SHP77 treated with DMSO at 0.1 percent for 48 hours (cell line): ENCODE data around the gene CAP2.
"Not testable (repeated sequence)": the region's sequence is repeated elsewhere in the genome, so short reads cannot be mapped to it uniquely, and the experiment has no call there.

Experiments used
- DNase-seq: peaks from one replicate; lab custom pipeline; 2025; lab: John Stamatoyannopoulos, UW

CAP2 gene

DNA sequence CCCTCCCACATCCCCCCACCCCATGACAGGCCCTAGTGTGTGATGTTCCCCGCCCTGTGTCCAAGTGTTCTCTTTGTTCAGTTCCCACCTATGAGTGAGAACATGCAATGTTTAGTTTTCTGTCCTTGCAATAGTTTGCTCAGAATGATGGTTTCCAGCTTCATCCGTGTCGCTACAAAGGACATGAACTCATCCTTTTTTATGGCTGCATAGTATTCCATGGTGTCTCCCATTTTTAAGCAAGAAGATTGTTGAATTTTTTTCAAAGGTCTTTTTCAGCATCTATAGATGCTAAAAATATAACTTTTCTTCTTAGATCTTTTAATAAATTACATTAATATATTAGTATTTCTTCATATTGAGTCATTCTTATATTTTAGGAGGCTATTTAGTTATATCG, 47.4 kb downstream of the CAP2 start:
- not testable (repeated sequence) for DNase-seq

DNA sequence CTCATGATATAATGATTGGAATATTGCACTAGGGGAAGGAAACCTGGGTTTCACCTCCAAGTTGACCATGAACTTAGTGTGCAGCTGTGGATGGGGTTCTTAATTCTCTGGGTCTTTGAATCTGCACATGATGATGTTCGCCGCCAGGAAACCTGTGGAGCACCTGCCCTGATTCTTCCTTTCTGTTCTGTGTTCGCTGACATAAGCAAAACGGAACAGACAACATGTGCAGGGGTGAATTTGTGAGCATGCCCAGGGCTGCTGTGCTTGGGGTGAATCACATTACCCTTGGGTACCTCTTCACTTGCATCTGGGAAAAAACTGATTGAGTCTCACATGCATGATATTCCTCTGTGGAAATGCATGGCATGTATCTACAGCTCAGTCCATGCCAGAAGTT, 48.8 kb downstream of the CAP2 start:
- no peak for DNase-seq

DNA sequence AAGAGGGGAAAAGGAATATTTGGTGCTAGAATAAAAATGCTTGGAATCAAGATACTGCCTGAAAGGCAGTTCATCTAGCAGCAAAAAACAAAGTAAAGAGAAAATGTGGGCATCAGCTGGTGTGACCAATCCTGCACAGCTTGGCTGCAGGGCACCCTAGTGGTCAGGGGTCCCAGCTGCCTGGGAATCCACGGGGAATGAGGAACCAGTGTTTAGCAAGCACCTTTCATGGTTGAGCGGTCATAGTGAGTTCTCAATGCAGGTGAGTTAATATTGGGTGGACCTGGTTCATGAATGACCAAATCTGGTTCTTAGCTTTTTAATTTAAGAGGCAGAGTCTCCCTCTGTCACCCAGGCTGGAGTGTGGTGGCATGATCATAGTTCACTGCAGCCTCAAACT, 53.3 kb downstream of the CAP2 start:
- DNase-seq: no peak

DNA sequence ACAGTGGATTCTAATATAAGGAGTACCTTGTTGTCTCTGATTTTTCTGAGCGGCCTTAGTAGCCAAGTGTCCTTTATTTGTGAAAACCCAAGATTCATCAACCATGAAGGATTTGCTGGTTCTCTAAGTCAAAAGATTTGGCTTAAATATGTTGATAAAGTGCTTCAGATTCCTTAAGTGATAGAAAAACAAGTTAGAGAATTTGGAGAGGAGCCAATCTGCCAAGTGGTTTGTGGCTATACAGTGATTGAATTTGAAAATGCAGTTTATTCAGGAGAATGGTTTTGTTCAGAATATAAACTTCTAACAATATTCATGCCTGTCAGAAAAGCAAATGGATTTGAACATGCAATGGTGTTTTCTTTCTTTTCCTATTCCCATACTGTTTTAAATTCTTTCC, 54.8 kb downstream of the CAP2 start:
- DNase-seq: no peak

DNA sequence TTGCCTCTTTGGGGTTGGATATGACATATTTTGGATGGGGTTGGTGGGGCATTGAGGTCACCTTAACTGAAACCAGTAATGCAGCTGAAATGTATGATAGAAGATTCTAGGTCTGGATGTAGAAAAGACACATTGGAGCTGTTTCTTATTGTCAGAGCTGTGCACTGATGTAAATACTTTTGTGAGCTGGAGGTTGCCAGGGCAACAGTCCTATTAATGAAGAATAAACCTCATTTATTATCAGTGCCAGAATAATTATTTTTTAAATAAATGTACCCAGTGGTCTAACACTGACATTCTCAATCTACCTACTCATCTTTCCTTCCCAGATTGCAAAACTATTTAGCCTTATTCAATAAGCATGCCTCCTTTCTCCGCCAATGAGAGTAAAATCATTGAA, 57.0 kb downstream of the CAP2 start:
- no peak for DNase-seq

DNA sequence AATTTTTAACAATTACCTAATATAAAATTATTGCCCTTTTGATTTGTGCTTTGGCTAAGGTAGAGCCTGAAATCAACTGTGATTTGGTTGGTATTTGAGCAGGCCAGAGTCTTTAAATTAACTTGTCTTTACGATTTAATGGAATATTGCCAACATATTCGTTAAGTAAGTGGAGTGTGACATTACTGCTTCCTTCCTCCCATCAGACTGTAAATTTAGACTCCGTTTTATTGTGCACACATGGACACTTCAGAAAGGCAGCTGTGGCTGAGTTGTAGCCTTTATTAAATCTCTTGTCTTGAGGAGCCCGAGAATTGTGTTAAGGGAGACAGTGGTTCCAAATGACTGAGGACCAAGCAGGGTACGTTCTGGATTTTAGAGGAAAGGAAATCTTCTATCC, 57.4 kb downstream of the CAP2 start:
- DNase-seq: no peak

DNA sequence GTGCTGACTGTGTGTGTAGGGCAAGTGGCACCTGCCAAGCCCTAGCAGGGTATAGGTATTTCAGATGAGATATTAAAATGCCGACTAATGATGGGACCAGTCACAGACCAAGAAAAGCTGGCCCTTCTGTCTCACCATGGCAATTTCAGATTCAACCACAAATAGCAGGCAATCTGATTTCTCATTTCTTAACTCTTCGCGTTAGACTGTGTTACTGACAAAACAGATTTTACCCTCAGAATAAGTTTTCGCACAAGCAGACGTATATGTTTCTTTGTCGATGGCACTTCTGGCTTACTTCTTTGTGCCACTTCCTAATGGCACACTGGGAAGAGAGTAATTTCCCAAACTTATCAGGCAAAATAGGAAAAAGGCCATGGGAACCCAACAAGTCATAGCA, 58.7 kb downstream of the CAP2 start:
- DNase-seq: no peak

DNA sequence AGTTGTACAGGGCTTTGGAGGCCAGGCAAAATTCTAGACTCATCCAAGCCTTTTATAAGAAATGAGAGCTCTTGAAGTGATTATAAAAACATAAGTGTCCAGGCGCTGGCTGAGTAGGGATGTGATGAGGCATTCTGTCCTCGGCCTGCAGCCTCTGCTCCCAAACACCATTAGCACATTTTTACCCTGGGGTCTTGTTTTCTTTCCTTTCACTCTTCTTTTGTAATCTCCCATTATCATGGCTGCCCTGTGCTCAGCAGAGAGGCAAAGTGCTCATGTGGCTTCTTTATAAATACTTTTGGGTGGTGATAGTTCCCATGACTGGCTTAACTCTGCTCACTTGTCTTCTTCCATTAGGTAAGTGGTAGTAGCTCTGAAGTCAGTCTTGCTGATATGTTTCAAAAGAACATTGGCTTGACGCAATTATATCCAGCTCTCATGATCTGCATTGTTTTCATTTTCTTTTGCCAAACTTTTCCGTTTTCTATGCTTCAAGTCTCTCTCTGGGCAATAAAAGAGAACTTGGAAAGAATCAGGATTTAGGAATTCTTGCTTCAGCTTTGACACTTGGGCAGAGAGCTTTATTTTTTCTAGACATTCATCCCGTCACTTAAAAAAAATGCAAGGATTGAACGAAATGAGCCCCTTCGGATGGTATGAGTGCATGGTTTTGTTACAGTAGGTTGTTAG, 61.1 kb downstream of the CAP2 start:
- DNase-seq: no peak

DNA sequence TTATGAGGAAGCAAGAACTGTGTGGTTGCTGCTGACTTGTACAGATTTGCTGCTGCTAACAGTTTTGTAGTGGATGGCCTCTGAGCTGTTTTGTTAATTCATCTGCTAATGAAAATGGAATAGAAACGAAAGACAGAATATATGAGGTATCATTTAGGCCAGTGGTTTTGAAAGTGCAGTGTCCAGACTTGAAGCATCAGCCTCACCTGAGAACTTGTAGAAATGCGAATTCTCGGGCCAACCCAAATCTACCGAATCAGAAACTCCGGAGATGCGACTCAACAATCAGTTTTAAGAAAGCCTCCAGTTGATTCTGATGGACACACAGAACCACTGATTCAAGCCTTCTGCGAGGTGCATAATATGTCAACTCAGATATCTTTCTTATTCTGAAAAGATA, 62.5 kb downstream of the CAP2 start:
- DNase-seq: no peak

DNA sequence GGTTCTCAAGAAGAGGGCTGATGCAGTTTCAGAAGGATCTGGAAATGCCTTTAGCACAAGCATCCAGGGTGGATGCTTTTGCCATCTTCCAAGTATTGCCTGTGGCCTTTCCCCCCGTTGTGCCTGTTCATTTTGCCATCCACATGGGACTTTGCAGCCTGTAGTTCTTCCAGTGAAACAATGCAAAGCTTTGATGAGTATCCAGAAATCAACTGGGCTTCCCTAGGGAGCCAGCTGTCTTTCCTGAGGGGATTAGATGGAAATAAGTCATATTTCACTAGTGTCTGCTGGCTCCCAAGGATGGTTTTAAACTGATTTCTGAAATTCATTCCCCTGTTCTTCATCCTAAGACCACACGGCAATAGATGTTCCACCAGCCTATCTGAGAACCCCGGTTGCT, 63.3 kb downstream of the CAP2 start:
- no peak for DNase-seq

DNA sequence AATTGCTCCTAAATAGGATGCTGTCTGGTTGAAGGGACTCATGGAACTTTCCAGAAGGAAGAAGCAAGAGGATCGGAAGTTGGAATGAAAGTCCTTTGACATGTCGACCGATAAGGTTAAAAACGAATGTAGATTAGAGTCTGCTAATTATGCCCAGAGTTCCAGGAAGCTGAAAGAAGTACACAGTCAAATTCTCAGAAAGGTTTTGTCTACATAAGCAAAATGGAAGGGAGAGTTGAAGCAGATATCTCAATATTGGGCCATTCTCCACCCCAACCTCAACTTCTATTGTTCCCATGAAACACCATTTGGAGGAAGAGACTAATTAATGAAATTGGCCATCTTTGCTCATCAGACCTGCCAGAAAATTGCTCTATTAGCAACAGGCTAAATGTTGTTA, 64.0 kb downstream of the CAP2 start:
- no peak for DNase-seq

DNA sequence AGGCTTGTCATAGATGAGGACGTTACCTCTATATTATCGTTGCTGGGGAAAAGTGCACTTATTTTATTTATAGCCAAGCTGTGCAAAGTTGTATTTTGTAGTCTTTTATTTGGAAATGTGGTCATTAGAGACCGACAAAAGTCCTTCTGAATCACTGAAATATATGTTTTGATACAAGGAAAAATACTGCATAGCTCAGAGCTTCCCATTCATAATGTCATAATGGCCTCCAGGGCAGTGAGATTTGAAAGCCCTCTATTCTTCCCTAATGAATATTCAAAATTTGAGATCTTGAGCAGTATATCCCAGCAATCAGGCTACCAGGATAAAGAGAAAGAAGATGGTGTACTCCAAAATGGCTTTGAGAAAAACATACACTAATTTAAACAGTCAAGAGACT, 64.6 kb downstream of the CAP2 start:
- DNase-seq: no peak

DNA sequence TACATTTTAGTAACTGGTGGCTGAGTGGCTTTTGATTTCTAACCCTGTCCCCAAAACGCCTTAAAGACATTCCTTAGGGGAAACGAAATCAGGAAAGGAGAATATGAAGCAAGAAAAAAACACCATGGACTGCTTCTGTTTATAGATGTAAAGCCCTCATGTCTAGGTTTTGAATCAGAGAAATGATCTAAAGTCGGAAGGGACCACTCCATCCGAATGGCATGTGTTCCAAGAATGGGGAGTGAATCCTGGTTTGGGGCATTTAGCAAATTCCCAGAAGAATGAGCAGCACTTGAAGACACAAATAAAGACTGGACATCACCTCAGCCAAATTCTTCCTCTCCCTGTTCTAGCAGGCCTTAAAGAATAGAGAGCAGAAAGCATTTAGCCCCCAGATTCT, 65.6 kb downstream of the CAP2 start:
- no peak for DNase-seq

DNA sequence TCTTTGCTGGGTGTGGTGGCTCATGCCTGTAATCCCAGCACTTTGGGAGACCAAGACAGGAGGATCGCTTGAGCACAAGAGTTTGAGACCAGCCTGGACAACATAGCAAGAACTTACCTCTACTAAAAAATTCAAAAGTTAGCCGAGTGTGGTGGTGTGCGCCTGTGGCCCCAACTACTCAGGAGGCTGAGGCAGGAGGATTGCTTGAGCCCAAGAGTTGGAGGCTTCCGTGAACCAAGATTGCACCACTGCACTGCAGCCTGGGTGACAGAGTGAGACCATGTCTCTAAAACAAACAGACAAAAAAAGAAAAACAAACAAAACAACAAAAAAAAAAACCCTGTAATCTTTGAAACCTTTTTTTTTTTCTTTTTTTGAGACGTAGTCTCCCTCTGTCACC, 67.5 kb downstream of the CAP2 start:
- no peak for DNase-seq

DNA sequence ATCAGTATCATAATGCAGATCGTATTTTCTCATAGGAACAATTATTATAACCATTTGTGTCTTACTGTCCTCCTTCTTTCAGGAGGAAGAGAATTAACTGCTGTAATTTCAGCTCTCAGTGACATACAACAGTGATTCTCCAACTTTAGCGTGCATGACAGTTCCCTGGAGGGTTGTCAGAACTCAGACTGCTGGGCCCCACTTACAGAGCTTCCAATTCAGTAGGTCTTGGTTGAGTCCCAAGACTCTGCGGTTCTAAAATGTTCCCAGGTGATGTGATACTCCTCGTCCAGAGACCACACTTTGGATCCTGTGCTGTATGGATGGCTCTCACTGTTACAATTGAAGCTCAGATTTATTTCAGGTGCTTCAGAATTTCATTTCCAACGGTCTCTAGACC, 72.8 kb downstream of the CAP2 start:
- DNase-seq: no peak

DNA sequence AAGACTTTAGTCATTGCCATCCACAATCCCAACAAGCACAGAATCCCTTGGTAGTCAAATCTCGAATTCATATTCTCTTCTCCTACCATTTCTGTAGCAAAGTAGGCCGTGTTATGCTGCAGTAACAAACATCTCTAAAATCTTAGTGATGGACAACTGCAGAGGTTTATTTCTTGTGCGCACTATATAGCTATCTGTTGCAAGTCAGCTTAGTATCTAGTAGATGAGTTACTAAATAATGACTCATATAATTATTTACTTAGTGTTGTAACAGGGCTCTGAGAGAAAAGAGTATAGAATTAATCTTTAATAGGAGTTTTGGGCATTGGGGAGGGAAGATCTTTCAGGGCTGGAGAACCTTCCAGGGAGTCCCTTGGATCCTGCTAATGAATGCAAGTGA, 73.3 kb downstream of the CAP2 start:
- no peak for DNase-seq

DNA sequence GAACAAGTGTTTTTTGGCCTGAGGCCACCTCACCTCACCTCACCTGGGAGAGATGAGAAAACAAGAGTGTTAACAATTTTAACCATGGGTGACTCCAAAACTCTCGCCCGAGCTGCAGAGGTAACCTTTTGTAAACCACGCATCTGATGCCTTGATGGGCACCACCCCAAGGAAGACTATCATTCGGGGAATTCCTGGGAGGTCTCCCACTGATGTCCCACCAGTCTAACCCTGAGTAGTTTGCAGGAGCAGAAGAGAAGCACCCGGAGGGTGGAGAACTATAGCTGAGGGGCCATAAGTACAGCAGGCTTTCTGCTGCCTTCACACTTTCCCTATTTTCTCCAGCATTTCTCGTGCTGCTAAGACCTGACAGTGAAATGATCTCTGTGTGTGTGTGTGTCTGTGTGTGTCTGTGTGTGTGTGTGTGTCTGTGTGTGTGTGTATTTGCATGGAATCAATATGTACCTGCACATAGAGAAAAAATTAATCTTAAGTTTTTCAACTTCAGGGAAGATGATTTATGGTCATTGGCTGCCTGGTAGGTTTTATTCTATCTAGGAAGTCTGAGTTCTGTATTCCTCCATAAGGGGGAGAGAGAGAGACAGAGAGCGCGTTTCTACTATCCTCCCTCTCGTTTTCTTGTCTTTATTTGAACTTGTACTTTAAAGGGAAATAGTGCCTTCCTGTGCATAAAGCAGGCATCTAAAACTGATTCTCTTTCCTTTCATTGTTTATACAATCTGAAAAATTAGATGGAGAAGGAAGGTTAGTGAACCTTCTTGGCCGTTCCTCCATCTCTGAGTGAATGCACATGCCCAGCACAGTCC, 75.8 kb downstream of the CAP2 start:
- peak; percentile 12 for DNase-seq

DNA sequence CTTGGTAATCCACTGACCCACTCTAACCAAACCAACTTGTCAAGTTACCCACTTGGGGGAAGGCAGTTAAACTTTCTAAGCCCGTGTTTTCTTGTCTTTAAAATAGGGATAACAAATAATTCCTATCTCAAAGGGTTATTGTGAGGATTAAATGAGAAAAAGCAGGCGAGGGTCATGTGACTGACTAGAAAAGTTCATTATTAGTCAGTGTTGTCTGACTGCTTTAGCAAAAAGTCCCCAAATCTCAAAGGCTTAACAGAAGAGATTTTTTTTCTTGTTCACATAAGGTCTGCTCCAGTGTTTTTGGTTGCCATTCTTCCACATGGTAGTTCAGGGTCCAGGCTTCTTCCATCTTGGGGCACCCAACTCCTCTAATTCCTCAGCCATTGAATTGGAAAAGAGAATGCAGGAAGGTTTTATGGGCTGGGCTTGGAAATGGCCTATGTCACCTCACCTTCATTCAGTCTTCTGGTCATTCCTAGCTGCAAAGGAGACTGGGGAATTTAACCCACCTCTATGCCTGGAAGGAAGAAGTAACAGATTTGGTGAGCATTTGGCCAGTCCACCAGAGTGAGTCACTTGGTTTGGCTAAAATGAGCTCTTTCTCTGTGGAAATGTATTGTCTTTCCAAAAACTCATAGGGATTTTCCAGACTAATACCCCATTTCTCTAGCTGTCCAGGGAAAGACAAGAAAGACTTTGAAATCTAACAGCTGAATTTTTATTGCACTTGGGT, 77.0 kb downstream of the CAP2 start:
- no peak for DNase-seq

DNA sequence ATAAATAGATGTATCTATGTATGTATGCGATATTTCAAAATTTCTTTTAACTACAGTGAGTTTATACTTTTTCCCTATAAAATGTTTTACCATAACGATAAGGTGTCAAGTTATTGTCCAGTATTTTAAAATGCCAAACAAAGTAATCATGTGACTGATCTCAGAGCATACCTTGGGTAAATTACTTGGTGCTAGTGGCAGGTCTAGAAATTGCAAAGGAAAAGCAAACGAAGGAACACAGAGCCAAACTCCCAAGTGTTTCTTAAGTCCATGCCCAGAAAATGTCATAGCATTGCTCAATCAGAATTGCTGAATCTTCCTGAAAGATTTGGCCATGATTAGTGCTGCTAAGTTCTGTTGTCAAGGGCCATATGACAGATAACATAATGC, 77.5 kb downstream of the CAP2 start:
- DNase-seq: no peak

DNA sequence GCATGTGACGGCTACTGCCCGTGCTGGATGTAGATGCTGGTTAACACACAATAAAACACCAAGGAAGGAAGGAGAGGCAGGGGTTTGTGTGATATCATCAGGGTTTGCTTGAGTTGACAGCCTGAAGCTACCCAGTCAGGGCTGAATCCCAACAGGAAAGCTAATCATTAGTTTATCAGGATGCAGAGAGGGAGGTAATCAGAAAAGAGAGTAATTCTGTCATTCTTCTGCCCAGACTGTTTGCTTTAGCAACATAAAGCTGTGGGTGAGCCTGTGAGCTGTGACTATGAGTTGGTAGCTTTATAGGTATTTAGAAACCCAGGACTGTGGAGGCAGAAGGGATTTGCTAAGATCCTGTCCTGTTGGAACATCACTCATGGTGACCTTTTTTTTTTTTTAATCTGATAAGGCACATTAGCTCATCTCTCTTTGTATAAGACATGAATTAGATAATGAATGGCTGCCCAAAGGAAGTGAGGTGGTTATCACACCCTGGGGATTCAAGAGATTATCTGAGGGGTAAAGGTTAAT, 79.3 kb downstream of the CAP2 start:
- DNase-seq: no peak

DNA sequence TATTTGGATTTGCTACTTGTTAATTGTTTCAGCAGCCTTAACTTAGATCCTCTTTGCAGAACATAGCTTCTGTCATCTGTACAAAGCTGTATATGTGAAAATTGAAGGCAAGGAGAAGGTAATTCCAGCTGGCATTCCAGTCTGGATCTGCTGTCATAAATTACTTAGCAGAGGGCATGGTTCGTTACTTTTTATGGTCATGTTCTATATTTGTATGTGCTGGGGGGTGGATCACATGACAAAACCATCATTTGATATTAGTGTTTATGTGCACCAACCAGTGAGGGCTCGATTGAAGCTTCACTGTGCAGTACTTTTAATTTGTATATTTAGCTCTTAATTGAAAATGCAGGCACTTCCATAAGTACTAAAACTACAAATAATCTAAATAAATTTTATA, 80.2 kb downstream of the CAP2 start:
- peak; percentile 55 for DNase-seq

DNA sequence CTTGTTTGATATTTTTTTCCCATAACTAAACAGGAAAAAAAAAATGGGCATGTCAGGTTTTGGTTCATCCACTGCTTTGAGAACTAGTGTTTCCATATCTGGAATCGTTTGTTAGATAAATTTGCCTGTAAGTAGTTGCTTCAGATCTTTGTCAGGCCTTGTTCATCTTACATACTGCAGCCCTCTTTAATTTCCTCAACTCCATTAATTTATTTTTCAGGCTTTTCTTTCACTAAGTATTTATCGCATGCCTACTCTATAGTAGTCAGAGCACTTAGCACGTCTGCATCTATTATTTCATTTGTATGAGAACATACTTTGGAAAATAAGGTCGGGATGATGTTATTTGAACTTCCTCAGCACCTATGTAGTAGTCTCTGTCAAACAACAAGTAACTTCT, 80.9 kb downstream of the CAP2 start:
- DNase-seq: no peak
